GM12878 (cell line): ENCODE results near the gene SLC43A1.

Experiments
- CEBPB ChIP-seq, 2 experiments: fragments of 150-350 bp in 1 of 2; IDR thresholded peaks; 2 replicates each; pipeline ENCODE4 v1.6.1; 2012 to 2014; ENCODE audit warnings: low read depth in 2 of 2, low read length in 2 of 2, borderline replicate concordance in 1 of 2, inconsistent platforms in 1 of 2
- POLR2A ChIP-seq: IDR thresholded peaks from 2 replicates; pipeline ENCODE4 v1.6.1; 2011; ENCODE audit warnings: low read depth, mild to moderate bottlenecking, low read length
- TF ChIP-seq, protein P1 (sequence below), 3 experiments: IDR thresholded peaks in 2 of 3; conservative IDR thresholded peaks in 1 of 3; 2 replicates each; pipeline ENCODE4 v1.5.1; 2011; ENCODE audit warnings: low read depth in 3 of 3, low read length in 3 of 3, mild to moderate bottlenecking in 3 of 3, control low read depth in 2 of 3, moderate library complexity in 2 of 3, inconsistent platforms in 1 of 3, mixed read lengths in 1 of 3; ENCODE audit not compliant: control insufficient read depth in 2 of 3, insufficient read depth in 1 of 3; ENCODE audit errors: extremely low read depth in 1 of 3
- TF ChIP-seq, protein P2 (sequence below): fragments of 450-650 bp; formaldehyde crosslinking; IDR thresholded peaks from 2 replicates; pipeline ENCODE4 v1.5.0; 2022; ENCODE audit warnings: mild to moderate bottlenecking, missing genetic modification characterization

DNA sequence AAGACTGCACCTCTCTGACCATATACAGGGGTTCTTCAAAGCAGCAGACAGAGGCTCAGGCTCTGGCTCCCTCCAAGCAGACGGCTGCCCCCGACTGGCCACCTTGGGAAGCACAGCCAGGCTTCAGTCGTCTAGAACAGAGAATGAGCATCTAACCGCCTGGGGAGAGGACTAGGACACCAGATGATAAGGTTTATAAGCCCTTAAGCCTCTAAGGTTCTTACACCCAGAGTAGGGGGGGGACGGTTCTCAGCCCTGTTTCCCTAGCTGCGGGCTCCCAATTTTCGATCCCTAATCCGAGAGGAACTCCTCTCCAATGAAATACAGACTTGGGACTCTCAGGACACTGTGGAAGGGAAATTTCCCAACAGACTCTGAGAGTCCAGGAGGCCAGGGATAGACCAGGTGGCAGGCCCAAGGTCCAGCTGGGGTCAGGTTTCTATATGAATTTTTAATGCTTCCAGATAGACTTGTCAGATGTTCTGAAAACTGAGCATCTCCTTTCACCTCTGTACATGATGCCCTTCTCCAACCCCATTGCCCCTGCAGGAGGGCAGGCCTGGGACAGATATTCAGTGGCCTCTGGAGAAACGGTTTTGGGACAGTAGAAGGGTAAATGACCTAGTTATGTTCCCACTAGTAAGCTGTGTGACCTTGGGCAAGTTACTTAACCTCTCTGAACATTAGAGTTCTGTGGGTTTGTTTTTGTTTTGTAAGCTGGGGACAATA is 34.9 kb downstream of the SLC43A1 start:
- TF ChIP-seq CEBPB (IDR thresholded peaks at IDR 0.05; ENCODE audit: borderline replicate concordance in 1 of 2, low read depth in 2 of 2, low read length in 2 of 2) (no peak), POLR2A (no peak)
- TF ChIP-seq, protein P1, sequence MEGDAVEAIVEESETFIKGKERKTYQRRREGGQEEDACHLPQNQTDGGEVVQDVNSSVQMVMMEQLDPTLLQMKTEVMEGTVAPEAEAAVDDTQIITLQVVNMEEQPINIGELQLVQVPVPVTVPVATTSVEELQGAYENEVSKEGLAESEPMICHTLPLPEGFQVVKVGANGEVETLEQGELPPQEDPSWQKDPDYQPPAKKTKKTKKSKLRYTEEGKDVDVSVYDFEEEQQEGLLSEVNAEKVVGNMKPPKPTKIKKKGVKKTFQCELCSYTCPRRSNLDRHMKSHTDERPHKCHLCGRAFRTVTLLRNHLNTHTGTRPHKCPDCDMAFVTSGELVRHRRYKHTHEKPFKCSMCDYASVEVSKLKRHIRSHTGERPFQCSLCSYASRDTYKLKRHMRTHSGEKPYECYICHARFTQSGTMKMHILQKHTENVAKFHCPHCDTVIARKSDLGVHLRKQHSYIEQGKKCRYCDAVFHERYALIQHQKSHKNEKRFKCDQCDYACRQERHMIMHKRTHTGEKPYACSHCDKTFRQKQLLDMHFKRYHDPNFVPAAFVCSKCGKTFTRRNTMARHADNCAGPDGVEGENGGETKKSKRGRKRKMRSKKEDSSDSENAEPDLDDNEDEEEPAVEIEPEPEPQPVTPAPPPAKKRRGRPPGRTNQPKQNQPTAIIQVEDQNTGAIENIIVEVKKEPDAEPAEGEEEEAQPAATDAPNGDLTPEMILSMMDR (IDR thresholded peaks at IDR 0.05 in 2 of 3, conservative IDR thresholded peaks at IDR 0.05 in 1 of 3; ENCODE audit: control insufficient read depth in 2 of 3, extremely low read depth in 1 of 3, insufficient read depth in 1 of 3, low read depth in 3 of 3, low read length in 3 of 3) = peak; percentile 71 to 91 (median 86)
- TF ChIP-seq, protein P2, sequence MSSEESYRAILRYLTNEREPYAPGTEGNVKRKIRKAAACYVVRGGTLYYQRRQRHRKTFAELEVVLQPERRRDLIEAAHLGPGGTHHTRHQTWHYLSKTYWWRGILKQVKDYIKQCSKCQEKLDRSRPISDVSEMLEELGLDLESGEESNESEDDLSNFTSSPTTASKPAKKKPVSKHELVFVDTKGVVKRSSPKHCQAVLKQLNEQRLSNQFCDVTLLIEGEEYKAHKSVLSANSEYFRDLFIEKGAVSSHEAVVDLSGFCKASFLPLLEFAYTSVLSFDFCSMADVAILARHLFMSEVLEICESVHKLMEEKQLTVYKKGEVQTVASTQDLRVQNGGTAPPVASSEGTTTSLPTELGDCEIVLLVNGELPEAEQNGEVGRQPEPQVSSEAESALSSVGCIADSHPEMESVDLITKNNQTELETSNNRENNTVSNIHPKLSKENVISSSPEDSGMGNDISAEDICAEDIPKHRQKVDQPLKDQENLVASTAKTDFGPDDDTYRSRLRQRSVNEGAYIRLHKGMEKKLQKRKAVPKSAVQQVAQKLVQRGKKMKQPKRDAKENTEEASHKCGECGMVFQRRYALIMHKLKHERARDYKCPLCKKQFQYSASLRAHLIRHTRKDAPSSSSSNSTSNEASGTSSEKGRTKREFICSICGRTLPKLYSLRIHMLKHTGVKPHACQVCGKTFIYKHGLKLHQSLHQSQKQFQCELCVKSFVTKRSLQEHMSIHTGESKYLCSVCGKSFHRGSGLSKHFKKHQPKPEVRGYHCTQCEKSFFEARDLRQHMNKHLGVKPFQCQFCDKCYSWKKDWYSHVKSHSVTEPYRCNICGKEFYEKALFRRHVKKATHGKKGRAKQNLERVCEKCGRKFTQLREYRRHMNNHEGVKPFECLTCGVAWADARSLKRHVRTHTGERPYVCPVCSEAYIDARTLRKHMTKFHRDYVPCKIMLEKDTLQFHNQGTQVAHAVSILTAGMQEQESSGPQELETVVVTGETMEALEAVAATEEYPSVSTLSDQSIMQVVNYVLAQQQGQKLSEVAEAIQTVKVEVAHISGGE (CRISPR knock-in tag) = no peak
